HCT116 (cell line): ENCODE data around the gene GRK5. TPM values are rescaled to one million over a fixed set of nuclear protein-coding genes. Genes with fewer than 3 reads are reported as not detected.

Source experiments
- ATAC-seq: fragments of 200-7000 bp; cut with Tn5 transposase; 2 replicates; pipeline ENCODE4 v1.9.1; 2020; ENCODE audit warnings: mild to moderate bottlenecking, moderate library complexity
- BruUV-seq: library from RNA; stranded (reverse); fragments of 400-500 nt; replicated peaks from 2 replicates; lab custom pipeline; 2021; lab: Mats Ljungman, UMichigan
- CTCF ChIA-PET: fragments of 300-600 bp; sonication (Branson Sonifier 250); formaldehyde crosslinking; loops from one replicate; lab custom pipeline; 2021; ENCODE audit warnings: antibody characterized with exemption; lab: Charles Lee
- POLR2A ChIA-PET: fragments of 300-600, 350-600 bp; sonication (Branson Sonifier 250); formaldehyde crosslinking; loops from one replicate; lab custom pipeline; 2021; ENCODE audit warnings: antibody characterized with exemption; lab: Charles Lee
- RAD21 ChIA-PET, 2 experiments: fragments of 300-600 bp; sonication (Branson Sonifier 250); formaldehyde crosslinking; loops; one replicate each; lab custom pipeline; 2023; ENCODE audit warnings: low total read pairs in 2 of 2; ENCODE audit not compliant: uncharacterized antibody in 2 of 2, unreplicated experiment in 2 of 2, low non-redundant PET in 1 of 2; lab: Charles Lee
- DNase-seq: peaks from one replicate; pipeline ENCODE4 v3.0.0-alpha.2; 2010; ENCODE audit warnings: low read depth, low spot score
- H2AFZ ChIP-seq: fragments of 200-600 bp; shearing (Covaris generic), sonication (generic); 2 replicates; pipeline ENCODE4 v1.6.1; 2017; ENCODE audit warnings: low read depth, mixed run types, mixed read lengths, antibody characterized with exemption, low read length; ENCODE audit not compliant: poor library complexity, severe bottlenecking
- H3K27ac ChIP-seq: 2 replicates; pipeline ENCODE4 v1.5.1; 2012; ENCODE audit warnings: low read depth, low read length
- H3K27me3 ChIP-seq: fragments of 200-600 bp; sonication (generic); 2 replicates; pipeline ENCODE4 v1.6.1; 2016; ENCODE audit warnings: mixed run types, low read length, mixed read lengths; ENCODE audit not compliant: insufficient read depth
- H3K36me3 ChIP-seq, 2 experiments: fragments of 200-500 bp in 1 of 2; fragments of 200-600 bp in 1 of 2; sonication (Bioruptor generic) in 1 of 2; sonication (generic) in 1 of 2; 2 replicates each; pipeline versions ENCODE4 v1.5.1 to v1.6.1; 2014 to 2016; ENCODE audit warnings: low read length in 2 of 2, inconsistent platforms in 1 of 2, mixed read lengths in 1 of 2, mixed run types in 1 of 2; ENCODE audit not compliant: insufficient read depth in 2 of 2, control insufficient read depth in 1 of 2
- H3K4me1 ChIP-seq, 2 experiments: fragments of 200-600 bp in 1 of 2; sonication (generic) in 1 of 2; 2 replicates each; pipeline versions ENCODE4 v1.5.1 to v1.6.1; 2012 to 2017; ENCODE audit warnings: low read length in 2 of 2, inconsistent platforms in 1 of 2, mild to moderate bottlenecking in 1 of 2, mixed read lengths in 1 of 2, mixed run types in 1 of 2, moderate library complexity in 1 of 2; ENCODE audit not compliant: insufficient read depth in 2 of 2, control insufficient read depth in 1 of 2
- H3K4me2 ChIP-seq: fragments of 200-600 bp; sonication (generic); 2 replicates; pipeline ENCODE4 v1.6.1; 2017; ENCODE audit warnings: mixed run types, low read length, mixed read lengths
- H3K4me3 ChIP-seq, 2 experiments: fragments of 200-600 bp in 1 of 2; sonication (generic) in 1 of 2; replicated peaks in 1 of 2; 2 replicates each; pipeline ENCODE4 v1.5.1; 2011 to 2016; ENCODE audit warnings: low read length in 2 of 2, control low read depth in 1 of 2, low read depth in 1 of 2, mild to moderate bottlenecking in 1 of 2, mixed read lengths in 1 of 2, mixed run types in 1 of 2
- H3K79me2 ChIP-seq: fragments of 200-600 bp; sonication (generic); 2 replicates; pipeline ENCODE4 v1.6.1; 2017; ENCODE audit warnings: mild to moderate bottlenecking, mixed run types, low read length, moderate library complexity, mixed read lengths; ENCODE audit not compliant: insufficient read depth
- H3K9ac ChIP-seq: fragments of 200-600 bp; sonication (generic); 2 replicates; pipeline ENCODE4 v1.6.1; 2016; ENCODE audit warnings: low read length, mixed read lengths
- H3K9me2 ChIP-seq: fragments of 200-600 bp; sonication (generic), shearing (Covaris generic); 2 replicates; pipeline ENCODE4 v1.6.1; 2017; ENCODE audit warnings: mixed run types, mild to moderate bottlenecking, moderate library complexity; ENCODE audit not compliant: insufficient read depth
- H3K9me3 ChIP-seq, 2 experiments: fragments of 200-500 bp in 1 of 2; fragments of 200-600 bp in 1 of 2; sonication (Bioruptor generic) in 1 of 2; sonication (generic) in 1 of 2; 2 replicates each; pipeline ENCODE4 v1.6.1; 2014 to 2017; ENCODE audit warnings: low read length in 2 of 2, mixed read lengths in 2 of 2, inconsistent platforms in 1 of 2, low read depth in 1 of 2, mild to moderate bottlenecking in 1 of 2, mixed run types in 1 of 2, moderate library complexity in 1 of 2; ENCODE audit not compliant: control insufficient read depth in 1 of 2, insufficient read depth in 1 of 2
- H4K20me1 ChIP-seq: fragments of 200-600 bp; sonication (generic), shearing (Covaris generic); 2 replicates; pipeline ENCODE4 v1.6.1; 2017; ENCODE audit warnings: mixed run types, mild to moderate bottlenecking, moderate library complexity; ENCODE audit not compliant: insufficient read depth
- ATF3 ChIP-seq: IDR thresholded peaks from 2 replicates; pipeline ENCODE4 v1.6.1; 2012
- CEBPB ChIP-seq: IDR thresholded peaks from 2 replicates; pipeline ENCODE4 v1.6.1; 2012; ENCODE audit warnings: low read depth
- ELF1 ChIP-seq: IDR thresholded peaks from 2 replicates; pipeline ENCODE4 v1.6.1; 2012; ENCODE audit warnings: low read depth, borderline replicate concordance
- FOSL1 ChIP-seq: IDR thresholded peaks from 2 replicates; pipeline ENCODE4 v1.6.1; 2012; ENCODE audit warnings: low read depth
- JUND ChIP-seq: IDR thresholded peaks from 2 replicates; pipeline ENCODE4 v1.6.1; 2012
- RAD21 ChIP-seq: IDR thresholded peaks from 2 replicates; pipeline ENCODE4 v1.6.1; 2012; ENCODE audit warnings: low read depth, mild to moderate bottlenecking
- SIN3A ChIP-seq: IDR thresholded peaks from 2 replicates; pipeline ENCODE4 v1.6.1; 2012; ENCODE audit warnings: low read depth
- SRF ChIP-seq: IDR thresholded peaks from 2 replicates; pipeline ENCODE4 v1.6.1; 2012; ENCODE audit warnings: low read depth
- YY1 ChIP-seq: IDR thresholded peaks from 2 replicates; pipeline ENCODE4 v1.6.1; 2011; ENCODE audit warnings: low read length, low read depth, moderate library complexity, mild to moderate bottlenecking; ENCODE audit not compliant: insufficient replicate concordance; ENCODE audit errors: extremely low read depth
- ZFX ChIP-seq: fragments of 450-650 bp; IDR thresholded peaks from 2 replicates; pipeline ENCODE4 v1.6.1; 2017
- ZNF274 ChIP-seq: fragments of 200-500 bp; sonication (Bioruptor generic); IDR thresholded peaks from 2 replicates; pipeline ENCODE4 v1.6.1; 2014; ENCODE audit warnings: mild to moderate bottlenecking, low read depth, low read length, inconsistent platforms
- intact Hi-C: fragments of 100-400 bp; cut with micrococcal nuclease; formaldehyde crosslinking; loops from 2 replicates; pipeline ENCODE4 v1.10.0; 2022
- total RNA-seq: library from RNA; stranded (reverse); gene quantifications from one replicate; pipeline ENCODE4 v1.2.1, GENCODE V29; 2021; ENCODE audit not compliant: unreplicated experiment
- TF ChIP-seq, protein P1 (sequence below): IDR thresholded peaks from 2 replicates; pipeline ENCODE4 v1.6.1; 2012
- TF ChIP-seq, protein P2 (sequence below): IDR thresholded peaks from 2 replicates; pipeline ENCODE4 v1.6.1; 2011; ENCODE audit warnings: mild to moderate bottlenecking, low read length, moderate library complexity; ENCODE audit not compliant: insufficient replicate concordance; ENCODE audit errors: extremely low read depth

The GRK5 gene
- total RNA-seq, 1 experiment from 2014 or later, result 7.3 TPM

- DNase-seq (no peak), ATAC-seq (no peak)
- H3K79me2 ChIP-seq, result no peaks in the 10 kb centered on the region
- H3K27ac ChIP-seq, result no peak overlapping the region
- no peaks in the 10 kb centered on the region for H3K36me3 ChIP-seq
- intact Hi-C loops, result no loop called here
- BruUV-seq, result no TSS peak
- no peaks in the 10 kb centered on the region for H3K9me2 ChIP-seq
- ChIA-PET CTCF (interaction anchor here (2.9 to 7.0 kb wide), 3 partner anchors 26 to 220 kb away, joined by 12 to 56 read pairs (median 37); partner anchors contain the start of gene GRK5), RAD21 (no interaction called here), POLR2A (no interaction called here)
- H3K9me3 ChIP-seq, result no peaks in the 10 kb centered on the region
- no peak overlapping the region for H3K9ac ChIP-seq
- H3K4me3 ChIP-seq, result no peak overlapping the region
- H2AFZ ChIP-seq, result no peak overlapping the region
- H3K4me1 ChIP-seq, result peaks cover 0 to 6% of the 10 kb centered on the region in 2 experiments; a peak in 1 of 4 replicates
- no peak overlapping the region for H3K4me2 ChIP-seq
- TF ChIP-seq SIN3A (no peak), RAD21 (no peak), YY1 (no peak)
- TF ChIP-seq, protein P1, sequence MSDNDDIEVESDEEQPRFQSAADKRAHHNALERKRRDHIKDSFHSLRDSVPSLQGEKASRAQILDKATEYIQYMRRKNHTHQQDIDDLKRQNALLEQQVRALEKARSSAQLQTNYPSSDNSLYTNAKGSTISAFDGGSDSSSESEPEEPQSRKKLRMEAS, result no peak
- no peaks in the 10 kb centered on the region for H4K20me1 ChIP-seq
- no peaks in the 10 kb centered on the region for H3K27me3 ChIP-seq
These were observed 212.6 kb downstream of the GRK5 start for GRCh38 chr10:119419931-119420330.

DNA sequence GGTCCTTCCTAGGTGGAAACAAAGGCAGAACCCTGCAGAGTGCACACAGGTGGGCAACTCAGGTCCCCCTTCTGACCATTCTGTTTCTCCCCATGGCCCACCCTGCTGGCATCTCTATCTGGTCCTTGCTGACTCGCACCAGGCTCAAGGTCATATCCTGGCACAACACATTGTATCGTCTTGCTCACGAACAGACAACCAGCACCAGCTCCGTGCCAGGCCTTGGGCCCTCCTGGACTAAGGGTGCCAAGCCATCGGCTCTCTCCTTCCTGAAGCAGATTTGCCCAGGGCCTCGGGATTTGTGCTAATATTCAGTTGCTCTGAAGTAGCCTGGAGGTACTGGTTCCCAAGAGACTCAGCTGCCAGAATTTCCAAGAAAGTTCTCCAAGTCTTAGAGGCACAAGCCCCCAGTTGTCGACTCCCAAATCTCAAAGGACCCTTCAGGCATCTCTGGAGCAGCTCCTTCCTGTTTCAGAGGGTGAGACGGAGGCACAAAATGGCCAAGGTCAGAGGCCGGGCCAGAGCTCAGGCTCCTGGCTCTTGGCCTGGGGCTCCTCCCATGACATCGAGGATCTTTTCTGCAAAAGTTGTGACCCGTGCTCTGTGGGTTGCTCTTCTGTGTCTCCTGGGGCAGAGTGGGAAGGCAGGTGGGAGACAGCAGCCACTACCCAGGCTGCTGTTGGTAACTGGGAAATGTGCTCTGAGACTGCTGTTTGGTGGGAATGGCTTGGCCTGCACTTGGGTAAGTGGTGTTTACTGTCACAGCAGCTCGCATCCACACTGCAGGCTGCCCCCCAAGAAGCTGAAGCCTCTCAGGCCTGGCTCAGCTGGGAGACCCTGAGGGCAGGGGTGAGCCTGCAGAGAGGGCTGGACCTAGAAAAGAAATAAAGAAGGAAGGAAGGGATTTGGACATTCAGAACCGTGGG lies 213.8 kb downstream of the GRK5 start:
- no peaks in the 10 kb centered on the region for H3K9me3 ChIP-seq
- no peaks in the 10 kb centered on the region for H4K20me1 ChIP-seq
- intact Hi-C loops, result no loop called here
- H3K9me2 ChIP-seq, result no peaks in the 10 kb centered on the region
- RAD21 ChIA-PET, result interaction anchor here in 1 of 2 experiments (0.6 kb wide), 1 partner anchor 347 kb away, joined by 8 read pairs; no protein-coding TSS in a partner anchor
- TF ChIP-seq ATF3, result no peak
- TF ChIP-seq ZFX, result no peak
- TF ChIP-seq JUND, result no peak
- no peak for TF ChIP-seq SRF
- no peak for TF ChIP-seq FOSL1
- TF ChIP-seq ELF1, result no peak
- TF ChIP-seq, protein P2, sequence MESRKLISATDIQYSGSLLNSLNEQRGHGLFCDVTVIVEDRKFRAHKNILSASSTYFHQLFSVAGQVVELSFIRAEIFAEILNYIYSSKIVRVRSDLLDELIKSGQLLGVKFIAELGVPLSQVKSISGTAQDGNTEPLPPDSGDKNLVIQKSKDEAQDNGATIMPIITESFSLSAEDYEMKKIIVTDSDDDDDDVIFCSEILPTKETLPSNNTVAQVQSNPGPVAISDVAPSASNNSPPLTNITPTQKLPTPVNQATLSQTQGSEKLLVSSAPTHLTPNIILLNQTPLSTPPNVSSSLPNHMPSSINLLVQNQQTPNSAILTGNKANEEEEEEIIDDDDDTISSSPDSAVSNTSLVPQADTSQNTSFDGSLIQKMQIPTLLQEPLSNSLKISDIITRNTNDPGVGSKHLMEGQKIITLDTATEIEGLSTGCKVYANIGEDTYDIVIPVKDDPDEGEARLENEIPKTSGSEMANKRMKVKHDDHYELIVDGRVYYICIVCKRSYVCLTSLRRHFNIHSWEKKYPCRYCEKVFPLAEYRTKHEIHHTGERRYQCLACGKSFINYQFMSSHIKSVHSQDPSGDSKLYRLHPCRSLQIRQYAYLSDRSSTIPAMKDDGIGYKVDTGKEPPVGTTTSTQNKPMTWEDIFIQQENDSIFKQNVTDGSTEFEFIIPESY, result no peak
- TF ChIP-seq ZNF274, result no peak
- no peak for TF ChIP-seq CEBPB
- H2AFZ ChIP-seq, result no peak overlapping the region
- POLR2A ChIA-PET, result no interaction called here
- H3K4me3 ChIP-seq, result no peak overlapping the region
- DNase-seq (no peak), ATAC-seq (no peak)
- no peak overlapping the region for H3K9ac ChIP-seq
- no TSS peak for BruUV-seq
- no peak overlapping the region for H3K4me2 ChIP-seq
- no peak overlapping the region for H3K27ac ChIP-seq
- H3K4me1 ChIP-seq, result peaks cover 0 to 6% of the 10 kb centered on the region in 2 experiments; a peak in 1 of 4 replicates
- H3K79me2 ChIP-seq, result no peaks in the 10 kb centered on the region
- H3K27me3 ChIP-seq, result no peaks in the 10 kb centered on the region
- H3K36me3 ChIP-seq, result no peaks in the 10 kb centered on the region
- CTCF ChIA-PET, result interaction anchor here (1.3 to 2.9 kb wide), 3 partner anchors 14 to 222 kb away, joined by 3 to 14 read pairs (median 7); partner anchors contain the start of gene GRK5
